ENCODE measurements around the gene METTL16. TPM values are rescaled to one million over a fixed set of nuclear protein-coding genes. Genes with fewer than 3 reads are reported as not detected.

METTL16 gene
- total and polyA plus RNA-seq, 2 of the 8 experiments (the other 6 are each of a cell fraction or from before 2014, with no cell fraction given) = 22.8 to 59.4 TPM

- no peaks in the 10 kb centered on the region for H3K36me3 ChIP-seq (ENCODE audit: control insufficient read depth in 2 of 4, insufficient read depth in 4 of 4, low read length in 3 of 4)
- peaks cover 6% of the 10 kb centered on the region; the same call in 1 of the 2 replicates for H3K79me1 ChIP-seq (ENCODE audit: low read depth, low read length)
- no peaks in the 10 kb centered on the region for H3K23me2 ChIP-seq (ENCODE audit: low read depth, low read length)
- H4K8ac ChIP-seq (ENCODE audit: extremely low read depth, insufficient read depth, low read length) = no peak overlapping the region
- H2BK5ac ChIP-seq (ENCODE audit: low read depth, low read length) = no peak overlapping the region
- H3K4me3 ChIP-seq (ENCODE audit: extremely low read depth in 1 of 4, insufficient read depth in 2 of 4, low read depth in 3 of 4, low read length in 4 of 4) = no peak overlapping the region
- H3K27ac ChIP-seq (ENCODE audit: low read depth, low read length) = no peak overlapping the region
- no peak overlapping the region for H3K4me2 ChIP-seq (ENCODE audit: insufficient read depth in 1 of 2, low read depth in 2 of 2, low read length in 2 of 2)
- H3K23ac ChIP-seq (ENCODE audit: insufficient read length) = no peak overlapping the region
- no peak overlapping the region for H2BK120ac ChIP-seq (replicated peaks; ENCODE audit: low read depth, low read length)
- no peaks in the 10 kb centered on the region for H3K27me3 ChIP-seq (replicated peaks in 1 of 4; ENCODE audit: control insufficient read depth in 3 of 4, extremely low read depth in 1 of 4, insufficient read depth in 3 of 4, low read length in 3 of 4)
- H3K56ac ChIP-seq (replicated peaks; ENCODE audit: insufficient read length, low read depth, low read length) = no peak overlapping the region
- H2BK20ac ChIP-seq (ENCODE audit: low read length) = no peak overlapping the region
- FAIRE-seq (no peak), DNase-seq (ENCODE audit: low read depth in 1 of 2, low spot score in 2 of 2) (no peak)
- POLR2A ChIA-PET (ENCODE audit: partially characterized antibody) = interaction anchor here (1.1 to 3.1 kb wide), 2 partner anchors 25 to 168 kb away, joined by 3 to 12 read pairs; partner anchors contain the start of gene METTL16
- no peak overlapping the region for H2AK5ac ChIP-seq (ENCODE audit: low read depth, low read length)
- no peak overlapping the region for H2BK15ac ChIP-seq (ENCODE audit: low read length)
- H4K20me1 ChIP-seq (replicated peaks in 1 of 2; ENCODE audit: control insufficient read depth in 1 of 2, insufficient read depth in 2 of 2, low read length in 2 of 2) = peaks cover 0 to 4% of the 10 kb centered on the region in 2 experiments
- peaks cover 3 to 9% (median 5%) of the 10 kb centered on the region in 4 experiments for H3K4me1 ChIP-seq (replicated peaks in 1 of 4; ENCODE audit: control insufficient read depth in 3 of 4, insufficient read depth in 4 of 4, low read length in 3 of 4)
- H3K9me3 ChIP-seq (ENCODE audit: insufficient read depth in 2 of 2, low read depth in 1 of 2, low read length in 1 of 2) = no peaks in the 10 kb centered on the region
- H3K4ac ChIP-seq (replicated peaks; ENCODE audit: insufficient read length, low read depth, low read length) = no peak overlapping the region
- H4K5ac ChIP-seq (ENCODE audit: insufficient read length, low read depth, low read length) = no peak overlapping the region
- no peak overlapping the region for H2AFZ ChIP-seq (ENCODE audit: low read length)
- no peak overlapping the region for H2BK12ac ChIP-seq (ENCODE audit: low read depth, low read length)
- H3K14ac ChIP-seq (ENCODE audit: insufficient read length) = no peak overlapping the region
- peaks cover 0 to 91% of the 10 kb centered on the region in 2 experiments; a peak in 3 of 4 replicates for H3K79me2 ChIP-seq (ENCODE audit: control insufficient read depth in 1 of 2, insufficient read depth in 2 of 2, low read length in 2 of 2)
- H3K18ac ChIP-seq (ENCODE audit: extremely low read depth, low read length) = no peak overlapping the region
- no peak overlapping the region; a peak in 1 of 7 replicates for H3K9ac ChIP-seq (replicated peaks in 1 of 4; ENCODE audit: extremely low read depth in 1 of 4, low read depth in 3 of 4, low read length in 3 of 4)
- 93% methylated on average over 10 of the region's 10 CpGs; no CpG with 5 or more reads in 1 of the 2 experiments for WGBS, 2 experiments (ENCODE audit: extremely low coverage in 1 of 2, insufficient coverage in 1 of 2, insufficient read length in 1 of 2, insufficient replicate concordance in 2 of 2, low coverage in 1 of 2, low lambda C conversion rate in 2 of 2, missing lambda C conversion rate in 1 of 2)
- H4K91ac ChIP-seq (replicated peaks; ENCODE audit: insufficient read length, low read length) = no peak overlapping the region
- CTCF ChIA-PET (ENCODE audit: partially characterized antibody) = interaction anchor here (0.6 kb wide), 1 partner anchor 14 kb away, joined by 3 read pairs; no protein-coding TSS in a partner anchor
These were observed 25.7 kb downstream of the METTL16 start for GRCh38 chr17:2485970-2486369.
